22Rv1 (cell line): ENCODE data around the gene PCSK1N.

ENCODE experiments used
- H3K27ac ChIP-seq: fragments of 450-650 bp; 2 replicates; pipeline ENCODE4 v1.5.1; 2017
- ZFX ChIP-seq: fragments of 450-650 bp; IDR thresholded peaks from 2 replicates; pipeline ENCODE4 v1.6.1; 2017; ENCODE audit warnings: antibody characterized with exemption, borderline replicate concordance
- TF ChIP-seq, protein P1 (sequence below): fragments of 450-650 bp; IDR thresholded peaks from 2 replicates; pipeline ENCODE4 v1.5.1; 2017; ENCODE audit warnings: mild to moderate bottlenecking

PCSK1N gene

DNA sequence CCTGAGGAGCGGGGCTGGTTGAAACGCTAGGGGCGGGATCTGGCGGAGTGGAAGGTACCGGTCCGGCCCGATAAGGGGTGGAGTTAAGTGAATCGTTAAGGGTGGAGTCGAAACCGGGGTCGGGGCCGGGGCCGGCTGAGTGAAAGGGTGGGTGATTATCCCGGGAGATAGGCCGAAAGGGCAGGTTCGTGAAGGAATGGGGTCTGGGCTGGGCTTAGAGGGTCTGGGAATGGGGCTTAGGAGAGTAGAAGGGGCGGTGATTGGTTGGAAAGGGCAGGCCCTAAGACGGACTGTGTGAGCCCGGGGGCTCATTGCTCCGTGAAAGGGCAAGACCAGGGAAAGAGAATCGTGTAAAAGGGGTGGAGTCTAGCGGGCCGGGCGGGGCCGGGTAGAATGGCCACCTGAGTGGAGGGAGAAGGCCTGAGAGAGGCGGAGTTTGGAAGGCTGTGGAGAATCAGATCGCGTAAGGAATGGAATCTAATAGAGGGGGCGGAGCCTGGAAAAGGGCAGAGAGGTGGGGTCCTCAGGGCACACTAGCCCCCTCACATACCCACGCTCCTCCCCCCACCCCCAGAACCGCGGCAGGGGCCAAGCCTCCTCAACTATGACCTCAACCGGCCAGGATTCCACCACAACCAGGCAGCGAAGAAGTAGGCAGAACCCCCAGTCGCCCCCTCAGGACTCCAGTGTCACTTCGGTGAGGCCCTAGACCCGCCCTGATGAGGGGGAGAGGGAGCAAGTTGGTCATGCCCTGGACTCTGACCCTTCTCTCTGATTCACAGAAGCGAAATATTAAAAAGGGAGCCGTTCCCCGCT is 33.1 kb downstream of the PCSK1N start:
- no peak for TF ChIP-seq ZFX
- TF ChIP-seq, protein P1, sequence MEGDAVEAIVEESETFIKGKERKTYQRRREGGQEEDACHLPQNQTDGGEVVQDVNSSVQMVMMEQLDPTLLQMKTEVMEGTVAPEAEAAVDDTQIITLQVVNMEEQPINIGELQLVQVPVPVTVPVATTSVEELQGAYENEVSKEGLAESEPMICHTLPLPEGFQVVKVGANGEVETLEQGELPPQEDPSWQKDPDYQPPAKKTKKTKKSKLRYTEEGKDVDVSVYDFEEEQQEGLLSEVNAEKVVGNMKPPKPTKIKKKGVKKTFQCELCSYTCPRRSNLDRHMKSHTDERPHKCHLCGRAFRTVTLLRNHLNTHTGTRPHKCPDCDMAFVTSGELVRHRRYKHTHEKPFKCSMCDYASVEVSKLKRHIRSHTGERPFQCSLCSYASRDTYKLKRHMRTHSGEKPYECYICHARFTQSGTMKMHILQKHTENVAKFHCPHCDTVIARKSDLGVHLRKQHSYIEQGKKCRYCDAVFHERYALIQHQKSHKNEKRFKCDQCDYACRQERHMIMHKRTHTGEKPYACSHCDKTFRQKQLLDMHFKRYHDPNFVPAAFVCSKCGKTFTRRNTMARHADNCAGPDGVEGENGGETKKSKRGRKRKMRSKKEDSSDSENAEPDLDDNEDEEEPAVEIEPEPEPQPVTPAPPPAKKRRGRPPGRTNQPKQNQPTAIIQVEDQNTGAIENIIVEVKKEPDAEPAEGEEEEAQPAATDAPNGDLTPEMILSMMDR, result no peak
- peak overlapping the region; percentile 85 for H3K27ac ChIP-seq

DNA sequence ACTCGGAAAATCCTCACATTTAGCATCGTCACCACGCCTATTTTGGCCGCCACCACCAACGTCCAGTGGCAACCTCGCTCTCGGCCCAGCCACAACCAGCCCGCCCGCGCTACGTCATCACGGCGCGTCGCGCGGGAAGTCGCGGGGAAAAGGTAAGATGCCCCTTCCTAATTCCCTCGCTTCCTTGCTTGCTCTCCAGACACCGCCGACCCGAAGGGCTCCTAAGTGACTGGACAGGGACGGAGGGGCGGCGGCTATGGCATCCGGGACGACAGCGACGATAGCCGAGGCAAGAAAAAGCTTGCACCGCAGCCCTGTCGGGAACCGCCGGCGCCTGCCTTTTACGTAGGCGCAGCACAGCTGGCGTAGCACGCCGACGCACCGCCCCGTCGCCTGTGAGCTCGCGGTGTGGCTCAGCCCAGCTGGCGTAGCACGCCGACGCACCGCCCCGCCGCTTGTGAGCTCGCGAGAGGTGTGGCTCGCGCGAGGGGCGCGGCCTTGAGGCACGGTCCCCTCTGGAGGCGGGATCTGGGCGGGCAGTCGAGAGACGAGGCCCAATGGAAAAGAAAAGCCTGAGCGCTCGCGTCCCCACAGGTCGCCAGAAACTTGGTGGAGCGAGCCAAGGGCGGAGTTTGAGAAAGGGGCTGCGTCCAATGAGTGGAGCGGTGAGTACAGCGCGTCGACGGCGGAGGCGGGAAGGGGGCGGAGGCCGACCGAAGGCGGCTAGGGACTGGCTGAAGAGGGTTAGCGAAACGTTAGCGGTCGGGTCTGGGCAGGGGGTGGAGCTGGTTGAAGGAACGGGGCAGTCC is 33.9 kb downstream of the PCSK1N start, which contains the start of gene HDAC6:
Gene HDAC6 (plus strand): TSS at position 788 of the 809 bp plus-strand sequence. CDS start 626 bp downstream, outside the sequence.
- TF ChIP-seq ZFX, result no peak
- TF ChIP-seq, protein P1, result no peak
- peak within 1 kb of the TSS; percentile 85 for H3K27ac ChIP-seq

DNA sequence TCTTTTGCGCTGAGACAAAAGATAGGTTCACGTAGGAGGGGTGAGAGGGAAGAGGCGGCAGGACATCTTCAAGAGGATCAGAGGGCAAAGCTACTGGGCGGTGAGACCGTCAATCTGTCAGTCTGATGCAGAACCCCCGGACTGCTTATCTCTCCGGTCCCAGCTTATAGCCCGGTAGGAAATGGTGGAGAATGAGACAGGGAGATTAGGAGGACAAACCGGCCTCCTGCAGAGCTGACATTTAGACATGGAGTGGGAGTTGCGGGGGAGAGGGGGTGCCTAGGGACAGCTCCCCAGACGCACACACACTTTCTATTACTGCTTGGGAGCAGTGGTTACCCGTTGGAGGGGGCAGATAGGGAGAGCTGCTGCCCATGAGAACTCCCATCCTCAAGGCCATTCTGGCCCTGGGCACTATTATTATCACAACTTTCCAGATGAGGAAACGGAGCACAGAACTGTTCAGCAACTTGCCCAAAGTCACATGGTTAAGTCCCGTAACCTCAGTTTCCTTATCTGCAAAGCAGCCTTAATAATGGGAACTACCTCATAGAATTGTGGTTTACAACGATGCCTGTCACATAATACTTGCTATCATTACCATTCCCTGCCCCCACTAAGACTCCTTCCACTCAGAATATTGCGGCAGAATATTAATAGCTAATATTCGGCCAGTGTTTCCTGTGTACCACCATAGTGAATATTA is 34.7 kb downstream of the PCSK1N start:
- peak overlapping the region; percentile 85 for H3K27ac ChIP-seq
- no peak for TF ChIP-seq ZFX
- TF ChIP-seq, protein P1, result no peak

DNA sequence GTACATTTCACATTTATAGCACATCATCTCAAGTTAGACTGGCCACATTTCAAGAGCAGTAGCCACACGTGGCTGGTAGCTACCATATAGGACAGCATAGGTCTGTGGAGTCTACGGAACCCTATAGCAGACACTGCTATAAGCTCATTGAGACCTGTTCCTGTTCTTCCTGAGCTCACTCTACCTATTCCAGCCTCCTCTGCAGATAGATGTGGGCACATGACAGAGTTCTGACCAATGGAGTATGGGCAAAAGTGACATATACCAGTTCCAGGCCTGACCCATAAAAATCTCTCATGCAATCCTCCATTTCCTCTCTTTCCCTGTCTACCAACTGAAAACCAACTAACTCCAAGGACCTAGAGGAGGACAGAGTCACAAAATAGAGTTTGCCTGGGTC is 37.1 kb downstream of the PCSK1N start:
- TF ChIP-seq, protein P1, result no peak
- TF ChIP-seq ZFX, result no peak

DNA sequence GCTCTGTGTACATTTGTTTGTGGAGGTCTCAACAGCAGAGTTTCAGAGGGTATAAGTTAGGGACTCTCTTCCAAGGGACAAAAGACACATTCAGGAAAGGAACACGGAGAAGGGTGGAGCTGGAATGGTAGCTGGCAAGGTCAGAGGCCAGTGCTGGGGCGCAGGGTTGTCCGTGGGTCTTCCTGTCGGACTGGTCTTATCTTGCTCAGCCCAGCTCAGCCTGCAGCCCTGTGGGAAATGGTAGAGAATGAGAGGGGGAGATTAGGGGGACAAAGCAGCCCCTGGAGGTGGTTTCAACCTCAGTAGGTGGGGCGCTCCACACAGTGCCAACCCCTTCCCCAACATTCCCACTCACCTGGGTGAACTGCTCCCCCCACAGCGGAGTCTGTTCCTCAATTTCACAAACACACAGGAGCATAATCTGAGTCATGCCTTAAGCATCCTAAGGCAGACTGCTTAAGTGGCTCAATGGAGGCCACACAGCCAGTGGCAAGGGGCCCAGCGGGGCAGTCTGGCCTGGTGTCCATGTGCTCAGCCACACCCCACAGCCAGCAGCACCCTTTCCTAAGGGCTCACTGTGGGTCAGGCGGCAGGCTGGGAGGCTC is 40.4 kb downstream of the PCSK1N start:
- H3K27ac ChIP-seq, result no peak overlapping the region

More for the DNA sequence above, 37.1 kb downstream of the PCSK1N start:
- H3K27ac ChIP-seq, result no peak overlapping the region

DNA sequence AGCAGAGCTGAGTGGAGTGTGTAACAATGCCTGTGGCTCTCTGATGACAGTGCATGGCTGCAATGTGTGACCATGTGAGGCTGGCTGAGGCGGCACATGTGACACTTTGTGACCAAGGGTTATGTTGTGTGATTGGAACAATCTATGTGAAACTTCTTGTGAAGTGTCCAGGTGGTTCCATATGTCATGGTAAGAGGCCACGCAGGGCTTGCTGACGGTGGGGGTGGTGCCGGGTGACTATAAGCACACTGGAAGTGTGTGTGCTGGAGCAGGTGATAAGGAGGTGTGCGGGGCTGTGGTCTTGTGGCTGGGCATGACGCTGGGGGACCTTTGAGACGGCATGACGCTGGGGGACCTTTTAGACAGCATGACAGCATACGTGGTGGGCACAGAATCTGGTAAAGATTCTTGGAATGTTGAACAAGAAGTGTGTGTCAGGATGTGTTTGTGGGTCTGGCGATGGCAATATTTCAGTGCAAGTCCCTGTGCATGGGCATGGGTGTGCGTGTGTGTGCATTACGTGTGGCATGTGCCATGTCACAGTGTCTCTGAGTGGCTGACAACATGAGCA is 41.0 kb downstream of the PCSK1N start:
- TF ChIP-seq, protein P1, result no peak
- no peak for TF ChIP-seq ZFX
- H3K27ac ChIP-seq, result no peak overlapping the region

More for the DNA sequence above, 40.4 kb downstream of the PCSK1N start:
- TF ChIP-seq, protein P1, result no peak
- TF ChIP-seq ZFX, result no peak
